ENCODE measurements around the gene MGAT5. TPM values are rescaled to one million over a fixed set of nuclear protein-coding genes. Genes with fewer than 3 reads are reported as not detected.

MGAT5 gene
- total RNA-seq, 3 donors from 2014 or later (not counting 1 experiment from before 2014, with no cell fraction given), result 39.7 to 58.2 (median 57.0) TPM

DNA sequence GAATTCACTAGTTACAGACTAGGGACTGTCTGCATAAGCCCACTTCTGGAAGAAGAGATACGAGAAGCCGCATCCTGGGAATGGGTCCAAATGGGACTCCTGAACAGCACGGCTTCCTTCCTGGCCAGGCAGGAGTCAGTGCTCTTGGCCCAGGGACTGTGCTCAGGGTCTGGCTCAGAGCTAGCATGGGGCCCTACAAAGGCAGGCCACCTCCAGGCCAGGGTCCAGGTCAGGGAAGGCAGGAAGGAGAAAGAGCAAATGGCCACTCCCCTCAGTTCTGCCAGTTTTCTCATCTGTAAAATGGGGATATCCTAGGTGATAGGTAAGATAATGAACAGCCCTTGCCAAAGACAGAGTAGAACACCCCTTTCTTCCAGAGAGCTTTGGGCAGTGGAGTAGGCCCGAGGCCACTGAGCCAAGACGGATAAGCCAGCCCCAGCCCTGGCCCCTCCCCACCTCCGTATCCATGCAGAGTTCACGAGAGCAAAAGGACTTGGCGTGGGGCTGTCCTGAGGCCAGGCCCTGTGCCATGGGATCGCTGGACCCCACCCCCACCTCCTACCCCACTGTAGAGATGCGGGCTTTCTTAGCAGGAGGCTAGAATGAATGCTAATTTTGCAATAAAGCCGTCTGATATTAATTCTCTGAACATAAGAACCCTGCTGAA, 190.1 kb downstream of the MGAT5 start:
- Histone ChIP-seq H3K9me3 (ENCODE audit: control insufficient read depth, insufficient read depth, low read length) (no peaks in the 10 kb centered on the region), H3K27ac (ENCODE audit: low read length) (no peak overlapping the region), H3K36me3 (ENCODE audit: control insufficient read depth, insufficient read depth, low read length) (peaks cover 22% of the 10 kb centered on the region), H3K4me3 (ENCODE audit: low read length) (no peak overlapping the region), H3K27me3 (ENCODE audit: control insufficient read depth, insufficient read depth, low read length) (no peaks in the 10 kb centered on the region), H3K4me1 (ENCODE audit: control insufficient read depth, insufficient read depth, low read length) (no peaks in the 10 kb centered on the region)
- no peak overlapping the region for H3K4me3 Mint-ChIP-seq
- no peaks in the 10 kb centered on the region for H3K9me3 Mint-ChIP-seq
- ATAC-seq (no peak), DNase-seq (no peak)
- WGBS (ENCODE audit: insufficient coverage), result 98% methylated on average over 11 of the region's 11 CpGs
- no peak overlapping the region for H3K27ac Mint-ChIP-seq
- TF ChIP-seq, protein P1, sequence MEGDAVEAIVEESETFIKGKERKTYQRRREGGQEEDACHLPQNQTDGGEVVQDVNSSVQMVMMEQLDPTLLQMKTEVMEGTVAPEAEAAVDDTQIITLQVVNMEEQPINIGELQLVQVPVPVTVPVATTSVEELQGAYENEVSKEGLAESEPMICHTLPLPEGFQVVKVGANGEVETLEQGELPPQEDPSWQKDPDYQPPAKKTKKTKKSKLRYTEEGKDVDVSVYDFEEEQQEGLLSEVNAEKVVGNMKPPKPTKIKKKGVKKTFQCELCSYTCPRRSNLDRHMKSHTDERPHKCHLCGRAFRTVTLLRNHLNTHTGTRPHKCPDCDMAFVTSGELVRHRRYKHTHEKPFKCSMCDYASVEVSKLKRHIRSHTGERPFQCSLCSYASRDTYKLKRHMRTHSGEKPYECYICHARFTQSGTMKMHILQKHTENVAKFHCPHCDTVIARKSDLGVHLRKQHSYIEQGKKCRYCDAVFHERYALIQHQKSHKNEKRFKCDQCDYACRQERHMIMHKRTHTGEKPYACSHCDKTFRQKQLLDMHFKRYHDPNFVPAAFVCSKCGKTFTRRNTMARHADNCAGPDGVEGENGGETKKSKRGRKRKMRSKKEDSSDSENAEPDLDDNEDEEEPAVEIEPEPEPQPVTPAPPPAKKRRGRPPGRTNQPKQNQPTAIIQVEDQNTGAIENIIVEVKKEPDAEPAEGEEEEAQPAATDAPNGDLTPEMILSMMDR (IDR thresholded peaks at IDR 0.05), result no peak
- H3K27me3 Mint-ChIP-seq (ENCODE audit: low read depth in 2 of 2), result no peaks in the 10 kb centered on the region
- no peaks in the 10 kb centered on the region for H3K4me1 Mint-ChIP-seq
- intact Hi-C loops (cut with micrococcal nuclease), result no loop called here
- H3K36me3 Mint-ChIP-seq, result no peaks in the 10 kb centered on the region

DNA sequence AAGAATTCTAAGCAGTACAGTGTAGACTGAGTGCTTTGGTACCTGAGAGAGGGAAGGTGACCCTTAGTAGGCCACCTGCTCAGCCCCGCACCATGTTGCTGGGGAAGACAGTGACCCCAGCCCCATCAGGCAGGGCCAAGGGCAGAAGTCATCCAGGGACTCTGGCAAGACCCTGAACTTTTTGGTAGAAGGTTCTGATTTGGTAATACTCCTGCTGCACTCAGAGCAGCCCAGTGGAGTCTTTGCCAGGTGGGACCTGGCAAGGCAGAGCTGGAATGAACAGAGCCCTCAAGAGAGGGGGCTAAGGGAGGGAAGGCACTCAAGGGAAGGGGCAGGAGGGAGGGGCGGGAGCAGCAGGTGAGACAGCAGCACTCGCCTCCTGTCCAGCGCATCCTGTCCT, 191.2 kb downstream of the MGAT5 start:
- H3K4me1 ChIP-seq (ENCODE audit: control insufficient read depth, insufficient read depth, low read length), result no peaks in the 10 kb centered on the region
- Mint-ChIP-seq H3K4me3 (no peak overlapping the region), H3K36me3 (no peaks in the 10 kb centered on the region), H3K4me1 (peaks cover 0 to 2% of the 10 kb centered on the region in 2 donors), H3K27ac (no peak overlapping the region), H3K27me3 (ENCODE audit: low read depth in 2 of 2) (no peaks in the 10 kb centered on the region), H3K9me3 (no peaks in the 10 kb centered on the region)
- TF ChIP-seq, protein P1 (IDR thresholded peaks at IDR 0.05), result no peak
- DNase-seq, result no peak
- 96% methylated on average over 4 of the region's 4 CpGs for WGBS (ENCODE audit: insufficient coverage)
- H3K9me3 ChIP-seq (ENCODE audit: control insufficient read depth, insufficient read depth, low read length), result no peaks in the 10 kb centered on the region
- no peak for ATAC-seq
- H3K36me3 ChIP-seq (ENCODE audit: control insufficient read depth, insufficient read depth, low read length), result peaks cover 29% of the 10 kb centered on the region
- intact Hi-C loops (cut with micrococcal nuclease), result no loop called here
- H3K4me3 ChIP-seq (ENCODE audit: low read length), result no peak overlapping the region
- H3K27me3 ChIP-seq (ENCODE audit: control insufficient read depth, insufficient read depth, low read length), result no peaks in the 10 kb centered on the region
- no peak overlapping the region for H3K27ac ChIP-seq (ENCODE audit: low read length)

DNA sequence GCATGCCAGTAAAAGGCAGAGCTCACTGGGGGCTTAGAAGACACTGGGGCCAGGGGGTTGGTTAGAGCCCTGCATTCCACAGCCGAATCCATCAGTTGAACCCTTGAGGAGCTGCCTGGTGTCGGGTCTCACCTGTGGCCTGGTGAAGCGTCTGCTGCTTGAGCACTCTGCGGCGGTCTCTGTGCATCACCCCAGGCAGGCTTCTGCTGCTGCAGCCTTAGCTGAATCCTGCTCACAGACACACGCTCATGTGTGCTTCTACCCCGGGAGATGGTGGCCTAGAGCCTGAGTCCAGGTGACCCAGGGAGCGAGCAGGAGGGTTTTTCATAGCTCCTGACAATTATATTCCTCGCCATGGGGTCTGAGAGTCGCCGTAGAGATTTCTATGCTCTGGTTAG, 192.1 kb downstream of the MGAT5 start:
- H3K9me3 ChIP-seq (ENCODE audit: control insufficient read depth, insufficient read depth, low read length), result no peaks in the 10 kb centered on the region
- Mint-ChIP-seq H3K4me1 (peaks cover 2 to 4% of the 10 kb centered on the region in 2 donors), H3K36me3 (no peaks in the 10 kb centered on the region), H3K9me3 (no peaks in the 10 kb centered on the region), H3K27ac (no peak overlapping the region), H3K4me3 (no peak overlapping the region), H3K27me3 (ENCODE audit: low read depth in 2 of 2) (no peaks in the 10 kb centered on the region)
- no peak overlapping the region for H3K4me3 ChIP-seq (ENCODE audit: low read length)
- intact Hi-C loops (cut with micrococcal nuclease), result no loop called here
- TF ChIP-seq, protein P1 (IDR thresholded peaks at IDR 0.05), result no peak
- 97% methylated on average over 11 of the region's 11 CpGs for WGBS (ENCODE audit: insufficient coverage)
- DNase-seq (no peak), ATAC-seq (no peak)
- no peaks in the 10 kb centered on the region for H3K27me3 ChIP-seq (ENCODE audit: control insufficient read depth, insufficient read depth, low read length)
- no peak overlapping the region for H3K27ac ChIP-seq (ENCODE audit: low read length)
- no peaks in the 10 kb centered on the region for H3K4me1 ChIP-seq (ENCODE audit: control insufficient read depth, insufficient read depth, low read length)
- peaks cover 30% of the 10 kb centered on the region for H3K36me3 ChIP-seq (ENCODE audit: control insufficient read depth, insufficient read depth, low read length)
